SK-MEL-5 (cell line): ENCODE measurements around the gene IMMP2L. TPM values are rescaled to one million over a fixed set of nuclear protein-coding genes. Genes with fewer than 3 reads are reported as not detected.
A peak's percentile ranks its signal among the peaks of the same experiment; 100 is the strongest.

Experiments used
- DNase-seq: peaks from one replicate; pipeline ENCODE4 v3.0.0-alpha.2; 2016; ENCODE audit warnings: low read depth, low spot score
- in situ Hi-C: cut with HindIII; loops from 2 replicates; pipeline ENCODE4 v1.10.0; 2016; ENCODE audit warnings: low sequenced_read_pairs, high pct_unique_total_duplicates, low pct_unique_long_range_greater_than_20kb
- total RNA-seq: library from RNA; depleted of rRNA; stranded (reverse); fragments of >200 nt; shearing (Covaris generic); gene quantifications from 2 replicates; pipeline ENCODE4 v1.2.3, GENCODE V29; 2014

The IMMP2L gene
- total RNA-seq, 1 experiment from 2014 or later = 58.2 TPM

- in situ Hi-C loops = no loop called here
- DNase-seq = no peak
Observed at GRCh38 chr7:111140091-111140865, 422.0 kb downstream of the IMMP2L start.

- in situ Hi-C loops = no loop called here
- DNase-seq = no peak
Observed at GRCh38 chr7:111138586-111138985, 423.7 kb downstream of the IMMP2L start.

- DNase-seq = peak; percentile 64
Observed at GRCh38 chr7:111138193-111138569, 424.1 kb downstream of the IMMP2L start.

GRCh38 chr7:111137296-111138192 is 424.7 kb downstream of the IMMP2L start:
- no peak for DNase-seq

More at GRCh38 chr7:111138193-111138569, 424.1 kb downstream of the IMMP2L start:
- in situ Hi-C loops = no loop called here

GRCh38 chr7:111132833-111133232 is 429.5 kb downstream of the IMMP2L start:
- no peak for DNase-seq
- in situ Hi-C loops = no loop called here

More at GRCh38 chr7:111137296-111138192, 424.7 kb downstream of the IMMP2L start:
- in situ Hi-C loops = no loop called here

GRCh38 chr7:111129435-111129834 is 432.9 kb downstream of the IMMP2L start:
- in situ Hi-C loops = no loop called here
- DNase-seq = no peak

GRCh38 chr7:111126987-111127386 is 435.3 kb downstream of the IMMP2L start:
- peak; percentile 46 for DNase-seq
- in situ Hi-C loops = no loop called here

GRCh38 chr7:111115966-111116365 is 446.3 kb downstream of the IMMP2L start:
- in situ Hi-C loops = no loop called here
- DNase-seq = peak; percentile 78

- peak; percentile 68 for DNase-seq
- in situ Hi-C loops = no loop called here
Observed at GRCh38 chr7:111113263-111114017, 448.9 kb downstream of the IMMP2L start.

GRCh38 chr7:111112439-111112838 is 449.9 kb downstream of the IMMP2L start:
- DNase-seq = no peak
- in situ Hi-C loops = no loop called here

GRCh38 chr7:111108496-111108895 is 453.8 kb downstream of the IMMP2L start:
- in situ Hi-C loops = no loop called here
- DNase-seq = no peak

- in situ Hi-C loops = no loop called here
- DNase-seq = no peak
Observed at GRCh38 chr7:111108000-111108399, 454.3 kb downstream of the IMMP2L start.

GRCh38 chr7:111107579-111107978 is 454.7 kb downstream of the IMMP2L start:
- no peak for DNase-seq
- in situ Hi-C loops = no loop called here

- in situ Hi-C loops = no loop called here
- no peak for DNase-seq
Observed at GRCh38 chr7:111105269-111105668, 457.0 kb downstream of the IMMP2L start.

GRCh38 chr7:111104710-111105109 is 457.6 kb downstream of the IMMP2L start:
- in situ Hi-C loops = no loop called here
- no peak for DNase-seq

GRCh38 chr7:111103678-111104274 is 458.5 kb downstream of the IMMP2L start:
- no peak for DNase-seq
- in situ Hi-C loops = no loop called here

- no peak for DNase-seq
- in situ Hi-C loops = no loop called here
Observed at GRCh38 chr7:111103136-111103535, 459.2 kb downstream of the IMMP2L start.
